Measurements from ENCODE around the gene ARHGAP26. TPM values are rescaled to one million over a fixed set of nuclear protein-coding genes. Genes with fewer than 3 reads are reported as not detected.

Gene ARHGAP26
- total and polyA plus RNA-seq, 2 of the 4 experiments (the other 2 are of a cell fraction) = 0.54 to 0.56 TPM

- peaks cover 12% of the 10 kb centered on the region for H3K4me1 ChIP-seq (ENCODE audit: control insufficient read depth, insufficient read depth, low read length)
- CTCF ChIA-PET = no interaction called here
- POLR2A ChIA-PET (ENCODE audit: unreplicated experiment) = no interaction called here
- no peaks in the 10 kb centered on the region for H3K79me1 ChIP-seq (ENCODE audit: low read depth in 1 of 2, low read length in 2 of 2)
- H3K27me3 ChIP-seq (ENCODE audit: control insufficient read depth, insufficient read depth, low read length) = peaks cover 11% of the 10 kb centered on the region
- H3K4ac ChIP-seq (ENCODE audit: low read depth, low read length) = no peak overlapping the region
- peak overlapping the region; percentile 27 for H2AK5ac ChIP-seq (ENCODE audit: low read depth, low read length)
- no peaks in the 10 kb centered on the region for H3K36me3 ChIP-seq (ENCODE audit: control insufficient read depth, insufficient read depth, low read length)
- 0 out of 2 replicates have a peak, but pooled peaks cover 3% of the 10 kb centered on the region for H3K9me1 ChIP-seq (ENCODE audit: insufficient read depth, low read length)
- H4K20me1 ChIP-seq (ENCODE audit: insufficient read depth, low read length) = no peaks in the 10 kb centered on the region
- no peak overlapping the region for H2AFZ ChIP-seq (replicated peaks; ENCODE audit: low read length, poor library complexity)
- no peak overlapping the region for H3K14ac ChIP-seq (replicated peaks; ENCODE audit: low read depth, low read length)
- no peak overlapping the region for H3K56ac ChIP-seq (ENCODE audit: extremely low read depth, insufficient read depth, low read length)
- no peaks in the 10 kb centered on the region for H3K9me3 ChIP-seq (ENCODE audit: control insufficient read depth, insufficient read depth, low read length)
- in situ Hi-C loops (cut with MboI; ENCODE audit: low sequenced_read_pairs) (no loop called here), intact Hi-C loops (cut with micrococcal nuclease) (loop anchor here (5.0 to 10.0 kb wide), 2 partner anchors 33 to 146 kb away; no protein-coding TSS in a partner anchor), dilution Hi-C loops (cut with HindIII; ENCODE audit: low sequenced_read_pairs, unreplicated experiment) (no loop called here)
- H4K8ac ChIP-seq (ENCODE audit: low read depth in 2 of 2, low read length in 2 of 2) = no peak overlapping the region
- H3K4me2 ChIP-seq (ENCODE audit: low read depth, low read length) = no peak overlapping the region
- DNase-seq = no peak
- no peak overlapping the region for H3K23ac ChIP-seq (ENCODE audit: low read depth, low read length)
- H3K4me3 ChIP-seq (ENCODE audit: insufficient read depth, low read depth, low read length) = no peak overlapping the region
- no peak overlapping the region for H3K18ac ChIP-seq (ENCODE audit: low read depth, low read length)
- ATAC-seq (ENCODE audit: low read depth) = no peak
- H3K9ac ChIP-seq (ENCODE audit: low read depth, low read length) = no peak overlapping the region
- no peak overlapping the region for H3K27ac ChIP-seq (ENCODE audit: insufficient read depth, low read length)
- no peak overlapping the region for H2BK20ac ChIP-seq (ENCODE audit: low read depth, low read length)
- no peak overlapping the region for H2AK9ac ChIP-seq (replicated peaks; ENCODE audit: low read depth, low read length, poor library complexity)
- no peak overlapping the region for H2BK5ac ChIP-seq (ENCODE audit: low read depth, low read length, poor library complexity, severe bottlenecking)
- no peak overlapping the region for H4K91ac ChIP-seq (ENCODE audit: insufficient read depth, low read depth, low read length)
- H4K5ac ChIP-seq (ENCODE audit: low read depth, low read length) = no peak overlapping the region
- H2BK120ac ChIP-seq (ENCODE audit: low read depth, low read length) = no peak overlapping the region
- no peak for TF ChIP-seq MAFK (IDR thresholded peaks at IDR 0.05; ENCODE audit: low read depth, low read length)
- no peak for TF ChIP-seq SMC3 (IDR thresholded peaks at IDR 0.05; ENCODE audit: low read depth, low read length)
- TF ChIP-seq BHLHE40 (IDR thresholded peaks at IDR 0.05; ENCODE audit: low read depth, low read length) = no peak
- no peak for TF ChIP-seq RCOR1 (IDR thresholded peaks at IDR 0.05; ENCODE audit: insufficient replicate concordance, low read length)
- no peak for TF ChIP-seq MXI1 (IDR thresholded peaks at IDR 0.05; ENCODE audit: borderline replicate concordance, low read depth, low read length)
- TF ChIP-seq FOS (IDR thresholded peaks at IDR 0.05; ENCODE audit: low read depth, low read length) = no peak
- no peak for TF ChIP-seq CTCF (conservative IDR thresholded peaks at IDR 0.05; ENCODE audit: low read depth, low read length)
- TF ChIP-seq POLR2A (IDR thresholded peaks at IDR 0.05; ENCODE audit: low read depth, low read length) = no peak
- TF ChIP-seq USF2 (IDR thresholded peaks at IDR 0.05; ENCODE audit: low read depth, low read length) = no peak
- no peak for TF ChIP-seq CHD1 (IDR thresholded peaks at IDR 0.05; ENCODE audit: low read depth, low read length)
- TF ChIP-seq ELK1 (IDR thresholded peaks at IDR 0.05; ENCODE audit: borderline replicate concordance, low read depth, low read length) = no peak
- TF ChIP-seq CEBPB (IDR thresholded peaks at IDR 0.05; ENCODE audit: low read depth, low read length) = no peak
- no peak for TF ChIP-seq MAZ (IDR thresholded peaks at IDR 0.05; ENCODE audit: borderline replicate concordance, low read depth, low read length)
- TF ChIP-seq NFE2L2 (IDR thresholded peaks at IDR 0.05; ENCODE audit: low read depth, low read length) = no peak
- TF ChIP-seq RAD21 (IDR thresholded peaks at IDR 0.05; ENCODE audit: low read length) = no peak
- no peak for TF ChIP-seq RFX5 (IDR thresholded peaks at IDR 0.05; ENCODE audit: low read depth, low read length)
- H2BK15ac ChIP-seq (ENCODE audit: low read depth, low read length) = no peak overlapping the region
- BruUV-seq (replicated peaks) = no TSS peak
- WGBS, 2 experiments (ENCODE audit: extremely low coverage in 2 of 2, insufficient read length in 1 of 2) = no CpG with 5 or more reads among the region's 4 CpGs
These were observed 259.1 kb downstream of the ARHGAP26 start for GRCh38 chr5:143029293-143029692.
